NCI-H1694 treated with DMSO at 0.1 percent for 48 hours (cell line): ENCODE measurements around the gene KIFC3.
"Not testable (repeated sequence)": the region's sequence is repeated elsewhere in the genome, so short reads cannot be mapped to it uniquely, and the experiment has no call there.

Experiments
- DNase-seq: peaks from one replicate; lab custom pipeline; 2025; lab: John Stamatoyannopoulos, UW

KIFC3 gene

GRCh38 chr16:57752581-57753447 lies 49.5 kb downstream of the KIFC3 start:
- DNase-seq, result no peak

- no peak for DNase-seq
Measured at GRCh38 chr16:57752203-57752580, 50.1 kb downstream of the KIFC3 start.

- no peak for DNase-seq
Measured at GRCh38 chr16:57751539-57752202, 50.6 kb downstream of the KIFC3 start.

GRCh38 chr16:57750796-57751538 lies 51.3 kb downstream of the KIFC3 start:
- no peak for DNase-seq

- DNase-seq, result no peak
Measured at GRCh38 chr16:57749856-57750452, 52.3 kb downstream of the KIFC3 start.

GRCh38 chr16:57749101-57749692 lies 53.1 kb downstream of the KIFC3 start:
- no peak for DNase-seq

DNA sequence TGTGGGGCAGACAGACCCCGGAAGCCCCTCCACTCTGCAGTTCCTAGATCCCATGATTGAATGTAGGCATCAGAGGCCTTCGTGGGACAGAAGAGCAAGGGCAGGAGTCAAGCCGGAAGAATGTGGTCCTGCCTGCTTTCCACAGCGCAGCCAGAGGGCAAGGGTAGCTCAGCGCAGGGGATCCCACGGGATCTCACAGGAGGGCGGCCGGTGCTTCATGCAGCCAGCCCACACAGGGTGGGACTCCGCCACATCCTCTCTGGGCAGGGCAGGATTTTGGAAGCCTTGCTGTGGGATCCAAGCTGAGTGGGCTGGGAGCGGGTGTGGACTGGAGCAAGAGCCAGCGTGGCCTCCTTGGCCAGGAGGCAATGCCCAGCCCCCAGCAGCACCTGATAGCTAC lies 53.7 kb downstream of the KIFC3 start:
- DNase-seq, result no peak

DNA sequence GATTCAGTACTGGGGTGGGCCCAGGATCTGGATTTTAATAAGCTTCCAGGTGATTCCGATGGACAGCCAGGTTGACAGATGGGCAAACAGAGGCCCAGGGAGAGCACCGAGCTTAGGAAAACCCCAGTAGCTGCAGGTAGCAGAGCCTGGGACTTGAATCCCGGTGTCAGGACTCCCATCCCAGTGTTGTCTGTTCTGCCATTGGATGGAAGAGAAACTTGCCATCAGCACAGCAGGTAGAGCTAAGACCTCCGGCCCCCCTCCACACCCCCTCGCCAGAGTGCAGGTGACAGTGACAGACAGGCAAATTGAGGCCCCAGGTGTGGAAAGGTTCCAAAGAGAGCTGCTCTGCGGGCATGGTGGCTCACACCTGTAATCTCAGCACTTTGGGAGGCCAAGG lies 54.3 kb downstream of the KIFC3 start:
- DNase-seq, result no peak

DNA sequence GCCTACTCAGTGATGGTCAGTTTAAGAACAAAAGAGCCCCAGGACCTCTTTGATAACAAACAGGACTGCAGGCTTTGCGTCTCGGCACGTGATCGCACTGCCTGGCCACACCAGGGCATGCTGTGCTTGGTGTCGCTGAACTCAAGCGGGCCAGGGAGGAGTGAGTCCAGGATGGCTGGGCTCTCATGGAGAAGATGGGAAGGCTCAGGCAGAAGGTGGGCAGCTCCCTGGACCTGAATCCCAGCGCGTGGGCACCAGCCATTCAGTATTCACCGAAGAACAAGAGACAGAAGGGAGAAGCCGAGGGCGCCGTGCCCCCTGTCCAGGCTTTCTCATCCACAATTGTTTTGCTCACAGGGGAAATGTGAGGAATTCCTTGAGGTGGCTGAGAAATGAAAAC lies 54.8 kb downstream of the KIFC3 start:
- no peak for DNase-seq

DNA sequence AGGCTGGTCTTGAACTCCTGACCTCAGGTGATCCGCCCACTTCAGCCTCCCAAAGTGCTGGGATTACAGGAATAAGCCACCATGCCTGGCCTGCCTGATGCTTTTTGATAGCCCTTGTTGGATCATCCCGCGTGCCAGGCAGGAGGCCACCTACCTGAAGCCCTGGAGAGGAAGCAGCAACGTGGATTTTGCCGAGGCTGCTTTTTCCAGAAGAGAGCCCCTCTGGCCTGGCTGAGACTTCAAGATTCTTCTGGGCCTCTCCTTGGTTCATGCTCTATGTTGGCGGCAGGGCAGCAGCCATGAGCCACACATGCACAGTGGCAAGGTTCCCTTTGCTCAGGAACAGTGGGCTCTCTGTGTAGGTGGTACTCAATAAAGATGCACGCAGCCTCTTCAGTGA lies 55.2 kb downstream of the KIFC3 start:
- no peak for DNase-seq

- DNase-seq, result not testable (repeated sequence)
Measured at GRCh38 chr16:57746316-57746715, 56.0 kb downstream of the KIFC3 start.

- DNase-seq, result no peak
Measured at GRCh38 chr16:57745768-57746167, 56.5 kb downstream of the KIFC3 start.

DNA sequence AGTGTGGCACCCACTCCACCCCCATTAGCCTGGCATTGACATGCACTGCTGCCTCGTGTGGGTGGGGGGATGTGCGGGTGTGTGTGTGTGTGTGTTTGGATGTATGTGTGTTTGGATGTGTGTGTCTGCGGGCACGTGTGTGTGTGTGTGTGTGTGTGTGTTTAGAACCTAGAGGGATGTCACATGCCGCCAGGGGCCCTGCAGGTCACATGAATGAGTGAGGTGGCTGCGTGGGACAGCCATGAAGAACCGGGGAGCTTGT lies 57.7 kb downstream of the KIFC3 start:
- no peak for DNase-seq

- DNase-seq, result no peak
Measured at GRCh38 chr16:57743886-57744641, 58.2 kb downstream of the KIFC3 start.

DNA sequence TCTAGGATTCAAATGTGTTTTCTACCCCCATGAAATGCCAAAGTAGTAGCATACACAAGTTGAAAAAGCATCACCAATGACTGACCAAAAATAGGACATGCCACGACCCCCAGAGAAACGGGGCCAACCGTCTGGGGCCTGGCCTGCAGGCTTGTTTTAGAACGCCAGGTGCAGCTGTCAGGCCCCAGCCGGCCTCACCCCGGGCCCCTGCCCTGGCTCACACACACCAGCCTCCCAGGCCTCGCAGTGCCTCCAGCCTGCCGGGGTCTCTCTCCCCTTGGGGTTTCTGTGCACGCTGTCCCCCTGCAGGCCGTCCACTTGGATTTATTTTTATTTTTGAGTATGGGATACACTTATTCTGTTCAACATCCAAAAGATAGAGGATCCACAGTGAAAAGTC lies 58.8 kb downstream of the KIFC3 start:
- DNase-seq, result no peak

- no peak for DNase-seq
Measured at GRCh38 chr16:57742543-57742942, 59.7 kb downstream of the KIFC3 start.

DNA sequence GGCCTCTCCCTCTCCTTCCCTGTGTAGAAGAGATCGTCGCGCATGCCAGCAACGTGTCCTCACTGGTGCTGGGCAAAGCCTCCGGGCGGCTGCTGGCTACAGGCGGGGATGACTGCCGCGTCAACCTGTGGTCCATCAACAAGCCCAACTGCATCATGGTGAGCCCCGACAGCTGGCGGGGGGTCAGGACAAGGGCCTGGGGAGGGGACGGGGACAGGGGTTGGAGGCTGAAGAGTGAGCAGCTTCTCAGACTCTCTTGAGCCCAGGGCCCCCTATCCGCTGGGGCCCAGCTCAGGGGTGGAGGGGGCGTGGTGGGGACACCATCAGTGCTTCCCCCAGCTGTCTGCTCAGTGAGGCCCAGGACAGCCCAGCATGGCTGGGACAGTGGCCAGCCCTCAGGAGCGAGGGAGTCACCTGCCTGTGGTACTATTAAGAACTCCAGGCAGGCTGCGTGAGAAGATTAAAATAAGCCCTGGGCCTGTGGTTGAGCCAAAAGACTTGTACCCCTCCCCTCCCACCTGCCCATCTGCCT lies 60.6 kb downstream of the KIFC3 start:
- no peak for DNase-seq

DNA sequence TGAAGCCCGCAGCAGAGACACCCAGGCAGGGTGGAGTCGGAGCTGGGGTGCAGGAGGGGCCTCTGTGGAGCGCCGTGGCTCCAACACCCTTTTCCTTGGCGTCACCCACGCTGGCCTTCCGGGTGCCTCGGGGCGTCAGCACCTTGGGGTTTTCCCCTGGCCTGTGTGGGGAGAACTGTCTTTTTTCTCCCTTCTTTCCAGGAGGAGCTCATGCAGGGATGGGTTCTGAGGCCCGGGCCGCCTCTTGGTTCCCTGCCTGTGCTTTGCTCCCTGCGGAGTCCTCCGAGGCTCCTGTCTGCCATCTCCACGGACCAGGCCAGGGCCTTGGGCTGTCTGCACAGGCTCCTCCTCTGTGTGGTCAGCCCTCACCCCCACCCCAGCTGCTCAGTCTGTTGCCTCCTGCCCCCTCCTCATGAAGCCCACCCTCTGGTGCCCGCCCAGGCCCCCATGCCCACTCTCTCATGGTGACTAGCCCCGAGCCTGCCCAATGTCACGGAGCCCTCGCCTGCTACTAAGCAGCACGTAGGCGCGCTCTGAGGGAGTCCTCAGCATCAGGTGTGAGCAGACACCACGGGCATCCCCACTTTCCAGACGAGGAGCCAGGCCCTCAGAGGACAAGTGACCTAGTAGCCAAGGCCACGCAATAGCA lies 61.7 kb downstream of the KIFC3 start:
- no peak for DNase-seq

GRCh38 chr16:57739756-57740422 lies 62.4 kb downstream of the KIFC3 start:
- no peak for DNase-seq

GRCh38 chr16:57738844-57739243 lies 63.4 kb downstream of the KIFC3 start:
- DNase-seq, result no peak
